ENCODE data around the gene SHISA8.

The SHISA8 gene

GRCh38 chr22:41863472-41863871 is 51.4 kb downstream of the SHISA8 start:
- peaks cover 25% of the 10 kb centered on the region for H3K36me3 ChIP-seq (ENCODE audit: insufficient read depth, insufficient read length, low read length)
- TF ChIP-seq ZNF274 (IDR thresholded peaks at IDR 0.05; ENCODE audit: low read depth, low read length) (no peak), YY1 (IDR thresholded peaks at IDR 0.05; ENCODE audit: insufficient read depth, insufficient read length) (no peak), SUZ12 (IDR thresholded peaks at IDR 0.05; ENCODE audit: extremely low read depth, insufficient read depth, insufficient read length) (no peak)
- no peak overlapping the region for H3K9ac ChIP-seq (ENCODE audit: insufficient read length, low read depth)

GRCh38 chr22:41862530-41863266 is 52.2 kb downstream of the SHISA8 start:
- TF ChIP-seq SUZ12 (IDR thresholded peaks at IDR 0.05; ENCODE audit: extremely low read depth, insufficient read depth, insufficient read length) (no peak), ZNF274 (IDR thresholded peaks at IDR 0.05; ENCODE audit: low read depth, low read length) (no peak), YY1 (IDR thresholded peaks at IDR 0.05; ENCODE audit: insufficient read depth, insufficient read length) (no peak)
- Histone ChIP-seq H3K9me3 (ENCODE audit: insufficient read depth, low read length) (no peaks in the 10 kb centered on the region), H3K27me3 (ENCODE audit: insufficient read depth, insufficient read length) (no peaks in the 10 kb centered on the region), H3K4me3 (ENCODE audit: insufficient read length, low read depth) (no peak overlapping the region), H3K36me3 (ENCODE audit: insufficient read depth, insufficient read length, low read length) (peaks cover 17% of the 10 kb centered on the region), H3K9ac (ENCODE audit: insufficient read length, low read depth) (no peak overlapping the region), H3K4me1 (ENCODE audit: insufficient read depth, insufficient read length) (no peaks in the 10 kb centered on the region)
- DNase-seq (ENCODE audit: low read depth, low spot score) = no peak

More at GRCh38 chr22:41863472-41863871, 51.4 kb downstream of the SHISA8 start:
- no peak overlapping the region for H3K4me3 ChIP-seq (ENCODE audit: insufficient read length, low read depth)
- H3K9me3 ChIP-seq (ENCODE audit: insufficient read depth, low read length) = no peaks in the 10 kb centered on the region
- H3K27me3 ChIP-seq (ENCODE audit: insufficient read depth, insufficient read length) = no peaks in the 10 kb centered on the region
- no peak for DNase-seq (ENCODE audit: low read depth, low spot score)
- H3K4me1 ChIP-seq (ENCODE audit: insufficient read depth, insufficient read length) = no peaks in the 10 kb centered on the region

DNA sequence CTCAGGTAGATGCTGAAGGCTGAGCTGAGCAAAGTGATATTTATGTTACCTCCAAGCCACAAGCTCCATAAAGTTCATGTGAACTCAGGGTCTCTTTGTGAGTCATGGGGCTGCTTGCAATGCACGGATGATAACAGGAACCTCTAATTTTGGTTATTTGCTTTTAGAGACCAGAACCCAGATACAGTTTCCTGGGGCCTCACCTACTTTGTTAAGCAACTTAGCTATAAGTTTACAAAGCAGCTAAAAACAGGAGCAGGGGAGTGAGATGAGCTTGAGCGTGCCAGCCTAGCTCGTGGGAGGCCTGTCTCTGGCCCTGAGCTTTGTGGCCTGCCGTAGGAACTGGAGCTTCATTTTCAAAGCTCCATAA is 52.7 kb downstream of the SHISA8 start:
- no peak for DNase-seq (ENCODE audit: low read depth, low spot score)

More for the DNA sequence above, 52.7 kb downstream of the SHISA8 start:
- H3K9me3 ChIP-seq (ENCODE audit: insufficient read depth, low read length) = no peaks in the 10 kb centered on the region
- H3K4me3 ChIP-seq (ENCODE audit: insufficient read length, low read depth) = no peak overlapping the region
- H3K9ac ChIP-seq (ENCODE audit: insufficient read length, low read depth) = no peak overlapping the region
- peaks cover 14% of the 10 kb centered on the region for H3K36me3 ChIP-seq (ENCODE audit: insufficient read depth, insufficient read length, low read length)
- peaks cover under 1% of the 10 kb centered on the region for H3K4me1 ChIP-seq (ENCODE audit: insufficient read depth, insufficient read length)
- TF ChIP-seq ZNF274 (IDR thresholded peaks at IDR 0.05; ENCODE audit: low read depth, low read length) = no peak
- TF ChIP-seq YY1 (IDR thresholded peaks at IDR 0.05; ENCODE audit: insufficient read depth, insufficient read length) = no peak
- TF ChIP-seq SUZ12 (IDR thresholded peaks at IDR 0.05; ENCODE audit: extremely low read depth, insufficient read depth, insufficient read length) = no peak
- H3K27me3 ChIP-seq (ENCODE audit: insufficient read depth, insufficient read length) = no peaks in the 10 kb centered on the region
